Measurements from ENCODE around the gene BRAP.

- TF ChIP-seq REST (IDR thresholded peaks at IDR 0.05; ENCODE audit: insufficient read depth in 1 of 2, low read depth in 2 of 2, low read length in 2 of 2) = no peak
- no peak for TF ChIP-seq POLR2AphosphoS5 (IDR thresholded peaks at IDR 0.05; ENCODE audit: low read depth, low read length)
Observed at GRCh38 chr12:111656016-111656415, 29.7 kb downstream of the BRAP start.
